ENCODE data around the gene TENM4.

GRCh38 chr11:78912778-78913177 lies 528.1 kb downstream of the TENM4 start:
- TF ChIP-seq CTCF (conservative IDR thresholded peaks at IDR 0.05; ENCODE audit: low read length) (no peak), EZH2phosphoT487 (IDR thresholded peaks at IDR 0.05; ENCODE audit: borderline replicate concordance, low read depth, low read length) (no peak)
